ENCODE measurements around the gene ZBTB2.
"Not testable (repeated sequence)": the region's sequence is repeated elsewhere in the genome, so short reads cannot be mapped to it uniquely, and the experiment has no call there.

ZBTB2 gene

DNA sequence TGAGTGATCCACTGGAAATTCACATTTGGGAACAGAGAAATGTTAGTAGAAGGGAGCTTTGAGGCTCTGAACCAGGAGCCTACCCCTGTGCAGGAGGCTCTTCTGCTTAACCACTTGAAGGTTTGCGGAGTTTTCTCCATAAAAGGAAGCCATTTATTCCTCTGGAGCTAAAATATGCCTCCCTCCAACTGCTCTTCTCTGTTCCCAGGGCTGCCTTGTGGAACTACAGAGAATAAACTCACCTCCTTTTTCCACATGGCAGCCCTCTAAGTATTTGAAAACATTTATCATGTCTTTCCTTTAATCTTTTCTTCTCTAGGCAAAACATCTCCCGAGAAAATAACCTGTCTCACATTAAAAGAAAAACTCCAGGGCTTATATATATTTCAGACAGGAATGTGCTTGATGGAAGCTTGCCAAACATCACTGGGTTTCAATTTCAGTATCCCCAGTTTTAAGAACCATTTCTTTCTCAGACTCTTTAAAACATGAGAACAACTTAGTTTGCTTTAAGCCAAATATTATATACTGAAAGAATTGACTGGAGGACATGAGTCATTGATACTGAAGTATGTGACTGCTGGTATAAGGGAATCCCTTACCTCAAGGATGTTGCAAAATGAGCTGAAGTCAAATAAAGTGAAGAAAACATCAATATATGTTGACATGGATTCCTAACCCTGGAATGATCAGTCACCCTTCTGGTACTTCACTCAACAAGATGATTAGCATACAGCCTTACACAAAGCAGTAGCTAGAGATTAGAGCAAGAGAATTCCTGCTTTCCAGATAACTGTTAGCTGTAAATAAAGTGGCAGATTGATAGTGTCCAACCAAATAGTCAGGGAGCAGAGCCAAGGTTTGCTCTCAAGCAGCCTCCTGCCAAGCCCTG is 74.0 kb downstream of the ZBTB2 start:
- CTCF ChIA-PET, result interaction anchor here (0.6 to 3.4 kb wide), 8 partner anchors 9 to 429 kb away, joined by 3 to 16 read pairs (median 4); no protein-coding TSS in a partner anchor

DNA sequence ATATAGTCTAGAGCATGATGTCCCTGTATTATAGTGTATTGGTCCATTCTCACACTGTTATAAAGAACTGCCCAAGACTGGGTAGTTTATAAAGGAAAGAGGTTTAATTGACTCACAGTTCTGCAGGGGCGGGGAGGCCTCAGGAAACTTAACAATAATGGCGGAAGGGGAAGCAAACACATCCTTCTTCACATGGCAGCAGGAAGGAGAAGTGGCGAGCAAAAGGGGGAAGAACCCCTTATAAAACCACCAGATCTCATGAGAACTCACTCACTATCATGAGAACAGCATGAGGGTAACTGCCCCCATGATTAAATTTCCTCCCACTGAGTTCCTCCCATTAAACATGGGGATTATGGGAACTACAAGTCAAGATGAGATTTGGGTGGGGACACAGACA is 75.7 kb downstream of the ZBTB2 start:
- POLR2A ChIA-PET; H3K4me3 ChIP-seq (ENCODE audit: low read depth, low read length); H3K4me1 ChIP-seq (ENCODE audit: control insufficient read depth, insufficient read depth, low read length); CTCF ChIA-PET; H3K27ac ChIP-seq (ENCODE audit: extremely low read depth, low read depth, low read length); H3K9me3 ChIP-seq (ENCODE audit: control insufficient read depth, insufficient read depth, low read depth, low read length); H3K36me3 ChIP-seq (ENCODE audit: control insufficient read depth in 2 of 2, insufficient read depth in 1 of 2, low read length in 2 of 2): not testable (repeated sequence)

More for the DNA sequence above, 74.0 kb downstream of the ZBTB2 start:
- Histone ChIP-seq H3K27ac (ENCODE audit: extremely low read depth, low read depth, low read length) (no peak overlapping the region), H3K36me3 (ENCODE audit: control insufficient read depth in 2 of 2, insufficient read depth in 1 of 2, low read length in 2 of 2) (no peaks in the 10 kb centered on the region), H3K9me3 (ENCODE audit: control insufficient read depth, insufficient read depth, low read depth, low read length) (no peaks in the 10 kb centered on the region), H3K4me3 (ENCODE audit: low read depth, low read length) (no peak overlapping the region), H3K4me1 (ENCODE audit: control insufficient read depth, insufficient read depth, low read length) (no peaks in the 10 kb centered on the region)
- POLR2A ChIA-PET, result interaction anchor here (0.5 to 0.6 kb wide), 2 partner anchors 308 to 1015 kb away, joined by 3 read pairs; no protein-coding TSS in a partner anchor
- TF ChIP-seq, protein P1, sequence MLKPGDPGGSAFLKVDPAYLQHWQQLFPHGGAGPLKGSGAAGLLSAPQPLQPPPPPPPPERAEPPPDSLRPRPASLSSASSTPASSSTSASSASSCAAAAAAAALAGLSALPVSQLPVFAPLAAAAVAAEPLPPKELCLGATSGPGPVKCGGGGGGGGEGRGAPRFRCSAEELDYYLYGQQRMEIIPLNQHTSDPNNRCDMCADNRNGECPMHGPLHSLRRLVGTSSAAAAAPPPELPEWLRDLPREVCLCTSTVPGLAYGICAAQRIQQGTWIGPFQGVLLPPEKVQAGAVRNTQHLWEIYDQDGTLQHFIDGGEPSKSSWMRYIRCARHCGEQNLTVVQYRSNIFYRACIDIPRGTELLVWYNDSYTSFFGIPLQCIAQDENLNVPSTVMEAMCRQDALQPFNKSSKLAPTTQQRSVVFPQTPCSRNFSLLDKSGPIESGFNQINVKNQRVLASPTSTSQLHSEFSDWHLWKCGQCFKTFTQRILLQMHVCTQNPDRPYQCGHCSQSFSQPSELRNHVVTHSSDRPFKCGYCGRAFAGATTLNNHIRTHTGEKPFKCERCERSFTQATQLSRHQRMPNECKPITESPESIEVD (tag by site-specific recombination; IDR thresholded peaks at IDR 0.05), result peak; percentile 49; the same call in 1 of the 2 replicates
- no peak for TF ChIP-seq ZBTB20 (tag by site-specific recombination; IDR thresholded peaks at IDR 0.05)

All from HEK293 (cell line).